Testis (tissue), 3 donors: ENCODE measurements around the gene FMNL2. TPM values are rescaled to one million over a fixed set of nuclear protein-coding genes. Genes with fewer than 3 reads are reported as not detected.

Experiments
- DNase-seq: peaks from one replicate; pipeline ENCODE4 v3.0.0-alpha.2; 2019
- H3K27ac ChIP-seq, 2 donors: fragments of 200-600 bp; sonication (generic); one replicate each; pipeline ENCODE4 v1.5.1; 2019
- H3K27me3 ChIP-seq: fragments of 200-600 bp; sonication (generic); one replicate; pipeline ENCODE4 v1.5.1; 2019
- H3K36me3 ChIP-seq: fragments of 200-600 bp; sonication (generic); one replicate; pipeline ENCODE4 v1.5.1; 2017; ENCODE audit warnings: low read depth; ENCODE audit errors: missing control alignments
- H3K4me1 ChIP-seq: fragments of 200-600 bp; sonication (generic); one replicate; pipeline ENCODE4 v1.5.1; 2019
- H3K4me3 ChIP-seq, 2 donors: fragments of 200-600 bp; sonication (generic); one replicate each; pipeline ENCODE4 v1.5.1; 2017 to 2019
- H3K9me3 ChIP-seq: fragments of 200-600 bp; sonication (generic); one replicate; pipeline ENCODE4 v1.5.1; 2017
- CTCF ChIP-seq, 3 experiments: fragments of 450-650 bp in 2 of 3; fragments of 200-600 bp in 1 of 3; sonication (generic) in 1 of 3; IDR thresholded peaks; one replicate each; pipeline ENCODE4 v1.5.1; 2016 to 2019; ENCODE audit warnings: antibody characterized with exemption in 3 of 3, mild to moderate bottlenecking in 2 of 3, moderate library complexity in 1 of 3
- POLR2A ChIP-seq: fragments of 450-650 bp; IDR thresholded peaks from one replicate; pipeline ENCODE4 v1.6.1; 2017; ENCODE audit warnings: antibody characterized with exemption, mild to moderate bottlenecking, moderate library complexity
- WGBS, 2 donors: methylation state at CpG; one replicate each; pipeline ENCODE4 v1.1.5; 2018; 5-methylcytosine and 5-hydroxymethylcytosine counted together
- intact Hi-C: fragments of 100-400 bp; cut with DNase I; formaldehyde crosslinking; loops from one replicate; pipeline ENCODE4 v1.15.1; 2023; ENCODE audit warnings: low total_unique reads
- polyA plus RNA-seq: library from polyadenylated mRNA; stranded (reverse); fragments of 350-450 nt; fragmentation: Illumina TruSeq; extraction: RNeasy Lipid Tissue Mini Kit (QIAGEN cat#74804); gene quantifications from one replicate; pipeline ENCODE4 v1.2.3, GENCODE V29; 2014; ENCODE audit warnings: low read depth, low replicate concordance; ENCODE audit not compliant: insufficient read depth
- total RNA-seq, 2 donors: library from RNA; depleted of rRNA; stranded (reverse); fragments of >200 nt; gene quantifications; one replicate each; pipeline ENCODE4 v1.2.3, GENCODE V29; 2016

Gene FMNL2
- total and polyA plus RNA-seq, 3 donors from 2014 or later: 15.4 to 19.8 (median 16.8) TPM

DNA sequence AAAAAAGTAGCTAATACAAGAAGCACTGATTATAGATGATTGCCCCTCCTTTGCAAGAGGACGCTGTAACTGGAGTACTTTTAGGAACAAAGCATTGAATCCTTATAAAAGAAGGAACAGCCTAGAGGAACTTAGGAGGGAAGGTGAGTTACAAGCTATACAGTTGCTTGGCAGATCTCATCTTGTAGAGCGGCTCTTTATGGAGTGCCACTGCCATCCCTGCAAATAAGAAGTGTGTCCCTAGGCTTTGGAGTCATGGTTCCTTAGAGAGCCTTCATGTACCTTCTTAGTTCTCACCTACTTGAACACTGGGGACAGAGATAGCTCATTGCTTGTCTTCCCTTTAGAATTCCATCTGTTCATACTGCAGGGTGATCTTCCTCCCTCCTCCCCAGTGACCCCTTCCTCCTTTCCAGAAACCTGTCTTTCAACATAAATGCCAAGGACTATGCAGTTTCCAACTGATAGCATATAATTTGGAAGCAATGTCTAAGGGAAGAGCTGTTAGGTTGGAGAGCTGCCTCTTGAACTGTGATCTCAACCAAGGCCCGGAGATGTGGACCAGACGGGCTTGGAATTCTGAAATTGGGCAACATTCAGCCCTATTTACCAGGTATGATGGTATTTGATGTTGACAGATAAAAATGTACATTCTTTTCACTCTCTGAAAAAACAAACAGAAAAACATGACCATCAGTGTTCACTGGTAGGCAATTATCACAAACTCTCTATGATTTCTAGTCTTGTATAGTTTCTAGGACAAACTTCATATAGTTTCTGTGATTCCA, 7.5 kb downstream of the FMNL2 start:
- Histone ChIP-seq H3K4me3 (no peak overlapping the region), H3K27me3 (no peaks in the 10 kb centered on the region), H3K36me3 (no peaks in the 10 kb centered on the region), H3K9me3 (no peaks in the 10 kb centered on the region), H3K27ac (no peak overlapping the region), H3K4me1 (no peaks in the 10 kb centered on the region)
- TF ChIP-seq CTCF (IDR thresholded peaks at IDR 0.05) (no peak), POLR2A (no peak)
- intact Hi-C loops: no loop called here
- no peak for DNase-seq
- 94 to 96% methylated on average over 4 of the region's 4 CpGs for WGBS, 2 donors

DNA sequence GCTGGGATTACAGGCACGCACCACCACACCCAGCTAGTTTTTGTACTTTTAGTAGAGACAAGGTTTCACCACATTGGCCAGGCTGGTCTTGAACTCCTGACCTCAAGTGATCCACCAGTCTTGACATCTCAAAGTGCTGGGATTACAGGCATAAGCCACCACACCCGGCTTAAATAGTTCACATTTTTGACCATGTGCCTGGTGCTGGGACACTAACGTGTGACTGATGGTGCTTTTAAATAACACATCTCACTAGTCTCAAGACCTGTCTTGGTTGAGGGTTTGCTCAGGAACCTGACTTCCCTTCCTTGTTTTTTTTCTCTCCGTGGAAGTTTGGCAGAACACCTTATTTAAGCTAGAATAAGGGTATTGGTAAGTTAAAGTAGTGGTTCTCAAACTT, 8.5 kb downstream of the FMNL2 start:
- intact Hi-C loops: no loop called here
- TF ChIP-seq POLR2A (no peak), CTCF (IDR thresholded peaks at IDR 0.05) (no peak)
- Histone ChIP-seq H3K4me3 (no peak overlapping the region), H3K27ac (no peak overlapping the region), H3K36me3 (no peaks in the 10 kb centered on the region), H3K4me1 (no peaks in the 10 kb centered on the region), H3K9me3 (no peaks in the 10 kb centered on the region), H3K27me3 (no peaks in the 10 kb centered on the region)
- DNase-seq: no peak
- 80 to 85% methylated on average over 4 of the region's 4 CpGs for WGBS, 2 donors

GRCh38 chr2:152344579-152345195, 9.7 kb downstream of the FMNL2 start:
- Histone ChIP-seq H3K4me3 (no peak overlapping the region), H3K27ac (no peak overlapping the region), H3K4me1 (no peaks in the 10 kb centered on the region), H3K27me3 (no peaks in the 10 kb centered on the region), H3K36me3 (no peaks in the 10 kb centered on the region), H3K9me3 (no peaks in the 10 kb centered on the region)
- intact Hi-C loops: no loop called here
- no peak for DNase-seq
- no peak for TF ChIP-seq CTCF (IDR thresholded peaks at IDR 0.05)
- TF ChIP-seq POLR2A: no peak

DNA sequence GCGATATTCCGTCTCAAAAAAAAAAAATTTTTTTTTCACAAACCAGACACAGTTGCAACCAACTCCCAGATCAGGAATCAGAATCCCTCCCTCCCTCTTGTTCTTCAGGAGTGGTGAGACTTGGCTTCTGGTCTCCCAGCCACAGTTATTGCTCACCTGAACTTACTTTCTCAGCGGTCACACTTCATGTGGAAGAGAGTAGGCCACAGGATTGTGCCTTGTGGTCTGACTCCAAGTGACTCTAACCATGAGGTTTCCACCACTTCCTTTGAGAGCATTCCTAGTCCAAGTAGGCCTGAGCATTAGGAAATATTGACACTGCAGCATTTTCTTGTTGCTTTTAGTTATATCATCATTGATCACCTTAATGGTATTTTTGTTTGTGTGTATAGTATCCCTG, 12.1 kb downstream of the FMNL2 start:
- Histone ChIP-seq H3K27me3 (no peaks in the 10 kb centered on the region), H3K4me1 (no peaks in the 10 kb centered on the region), H3K27ac (no peak overlapping the region), H3K36me3 (no peaks in the 10 kb centered on the region), H3K4me3 (no peak overlapping the region), H3K9me3 (no peaks in the 10 kb centered on the region)
- 92 to 94% methylated on average over 3 of the region's 3 CpGs for WGBS, 2 donors
- intact Hi-C loops: no loop called here
- TF ChIP-seq CTCF (IDR thresholded peaks at IDR 0.05) (no peak), POLR2A (no peak)
- no peak for DNase-seq

- no peak overlapping the region for H3K27ac ChIP-seq
- H3K4me1 ChIP-seq: no peaks in the 10 kb centered on the region
- 59 to 73% methylated on average over 3 of the region's 3 CpGs for WGBS, 2 donors
- no peak for TF ChIP-seq CTCF (IDR thresholded peaks at IDR 0.05)
- no peak for TF ChIP-seq POLR2A
- H3K4me3 ChIP-seq: no peak overlapping the region
- DNase-seq: no peak
- no peaks in the 10 kb centered on the region for H3K27me3 ChIP-seq
- no peaks in the 10 kb centered on the region for H3K9me3 ChIP-seq
- no peaks in the 10 kb centered on the region for H3K36me3 ChIP-seq
- intact Hi-C loops: no loop called here
Observed at GRCh38 chr2:152348388-152348787, 13.4 kb downstream of the FMNL2 start.
